CD4-positive, alpha-beta T cell treated with Interleukin-2 at 100 ng/mL for 4 hours (primary cell): ENCODE results near the gene MAPK8IP1.

ENCODE experiments used
- DNase-seq: peaks from one replicate; pipeline ENCODE4 v3.0.0-alpha.2; 2020; ENCODE audit warnings: low spot score

MAPK8IP1 gene

DNA sequence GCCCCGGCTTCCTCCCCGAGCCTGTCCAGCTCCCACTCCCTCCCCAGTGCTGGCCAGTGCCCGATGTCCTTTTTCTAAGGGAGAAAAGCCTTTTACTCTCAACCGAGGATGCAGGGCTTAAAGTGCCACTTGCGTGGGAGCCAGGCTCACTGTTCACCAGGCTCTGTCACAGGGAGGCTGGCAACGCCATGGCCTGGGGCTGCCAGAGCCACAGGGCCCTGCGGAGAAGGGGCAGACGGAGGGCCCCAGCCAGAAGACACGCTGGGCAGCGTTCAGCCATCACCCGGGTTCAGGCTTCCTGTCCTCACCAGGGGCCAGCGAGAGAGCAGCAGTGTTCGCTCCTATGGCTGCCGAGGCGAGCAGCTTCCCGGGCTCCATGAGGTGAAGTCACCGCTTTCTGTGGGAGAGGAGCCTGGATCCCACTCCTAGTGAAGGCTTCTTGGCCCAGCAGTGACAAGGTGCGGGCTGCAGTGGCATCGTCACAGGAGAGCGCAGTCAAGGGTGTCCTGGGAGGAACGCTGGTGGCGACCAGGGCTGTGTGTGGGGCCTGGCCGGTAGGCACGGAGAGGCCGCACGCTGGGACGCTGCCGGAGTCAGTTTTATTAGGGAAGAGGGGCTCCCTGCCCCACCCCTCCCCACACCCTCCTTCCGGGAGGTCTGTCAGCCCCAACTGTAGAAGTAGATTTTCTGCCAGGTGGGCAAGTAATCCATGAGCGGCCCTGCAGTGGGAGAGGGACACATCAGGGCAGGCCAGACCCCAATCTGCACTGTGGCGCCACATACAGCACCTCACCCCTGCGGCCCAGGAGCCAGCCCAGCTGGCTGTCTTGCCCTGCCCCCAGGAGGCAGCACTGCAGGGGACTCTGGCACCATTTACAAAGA is 24.4 kb downstream of the MAPK8IP1 start:
- DNase-seq: no peak

DNA sequence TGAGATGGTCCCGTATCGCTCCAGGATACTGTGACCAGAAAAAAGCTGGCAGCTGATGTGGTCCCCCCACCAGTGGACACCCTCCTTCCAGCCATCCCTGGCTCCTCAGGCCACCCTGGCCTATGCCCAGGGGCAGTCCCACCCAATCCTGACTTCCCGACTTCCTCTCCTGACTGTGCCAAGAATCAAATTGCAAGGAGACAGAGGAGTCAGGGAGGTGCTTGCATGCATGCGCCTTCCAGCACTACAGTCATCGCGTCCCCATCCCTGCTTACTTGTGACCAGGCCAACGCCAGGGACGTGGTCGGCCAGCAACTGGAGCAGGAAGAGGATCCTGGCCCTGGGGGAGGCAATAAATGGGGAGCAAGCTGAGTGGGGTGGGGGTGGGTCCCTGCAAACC is 25.2 kb downstream of the MAPK8IP1 start:
- DNase-seq: no peak

DNA sequence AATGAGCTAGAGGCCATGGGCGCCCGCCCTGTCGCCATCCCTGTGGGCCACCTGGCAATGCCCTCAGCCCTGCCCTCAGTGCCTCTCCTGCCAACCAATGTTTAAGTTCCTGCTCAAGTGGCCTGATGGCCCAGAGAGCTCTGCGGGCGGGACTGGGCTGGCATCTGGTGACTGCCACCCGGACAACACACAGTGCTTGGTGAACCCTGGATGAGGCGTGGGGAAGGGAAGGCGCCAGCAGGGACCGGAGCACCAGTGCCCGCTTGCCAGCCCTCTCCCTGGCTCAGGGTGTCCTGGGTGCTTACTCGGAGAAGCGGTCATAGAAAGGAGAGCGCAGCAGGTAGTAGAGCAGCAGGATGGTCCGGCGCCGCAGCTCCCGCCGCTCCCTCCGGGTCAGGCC is 28.1 kb downstream of the MAPK8IP1 start:
- DNase-seq: no peak

DNA sequence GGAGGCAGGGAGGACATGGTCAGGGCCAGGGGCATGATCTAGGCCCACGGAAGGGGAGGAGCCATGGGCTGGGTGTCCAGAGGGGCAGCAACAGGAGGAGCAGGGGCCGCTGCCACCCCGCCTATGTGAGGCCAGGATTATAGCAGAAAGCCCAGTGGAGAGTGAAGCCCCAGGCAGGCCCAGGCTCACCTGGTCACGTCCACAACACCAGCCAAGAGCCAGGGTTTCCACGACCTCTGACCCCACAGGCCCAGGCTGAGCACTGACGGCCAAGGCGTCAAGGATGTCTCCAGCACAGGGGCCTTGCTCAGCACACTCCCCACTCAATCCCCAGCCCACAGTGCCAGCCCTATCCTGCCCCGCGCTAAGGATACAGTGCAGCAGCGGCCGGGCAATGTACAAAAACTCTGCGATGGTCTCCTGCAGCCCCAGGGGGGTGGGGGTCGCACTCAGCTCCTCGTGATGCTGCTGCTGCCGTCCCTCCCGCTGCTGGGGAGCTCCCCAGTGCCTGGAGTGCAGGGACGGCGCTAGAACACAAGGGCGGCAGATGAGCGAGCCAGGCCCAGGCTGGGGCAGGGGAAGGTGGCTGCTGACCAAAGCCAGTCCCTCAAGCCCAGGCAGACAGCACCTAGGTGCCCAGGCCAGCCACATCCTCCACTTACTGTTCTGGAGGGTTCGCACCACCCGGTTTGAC is 28.6 kb downstream of the MAPK8IP1 start:
- no peak for DNase-seq

DNA sequence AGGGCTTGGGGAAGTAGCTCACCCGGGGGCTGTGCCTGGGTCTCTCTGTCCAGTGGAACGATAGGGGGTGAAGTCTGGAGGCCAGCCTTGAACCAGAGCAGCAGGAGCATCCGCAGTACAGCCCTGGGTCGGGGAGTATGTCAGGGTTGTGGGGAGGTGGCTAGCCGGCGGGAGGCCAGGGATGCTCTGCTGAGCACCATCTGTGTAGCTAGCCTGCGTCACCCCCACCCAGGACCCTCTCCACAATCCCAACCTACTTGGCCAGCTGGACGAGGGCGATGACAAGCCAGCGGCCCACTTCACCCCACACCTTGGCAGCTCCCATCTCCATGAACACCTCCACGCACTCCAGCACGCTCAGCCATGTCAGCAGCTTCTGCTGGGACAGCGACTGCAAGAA is 30.0 kb downstream of the MAPK8IP1 start:
- no peak for DNase-seq

DNA sequence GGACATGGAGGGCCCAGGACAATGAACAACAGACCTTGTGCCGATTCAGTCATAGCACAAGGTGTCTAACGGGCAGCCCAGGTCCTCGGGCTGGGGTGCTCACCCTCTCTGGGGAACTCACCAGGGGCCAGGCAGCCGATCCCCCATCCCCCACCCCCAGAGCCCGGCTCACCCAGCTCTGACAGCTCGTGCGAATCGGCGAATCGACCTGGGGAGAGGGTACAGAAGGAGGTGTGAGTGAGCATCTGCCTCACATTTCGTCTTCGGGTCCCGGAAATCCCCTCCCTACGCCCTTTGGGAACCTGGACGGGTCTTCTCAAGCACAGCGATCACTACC is 31.8 kb downstream of the MAPK8IP1 start:
- DNase-seq: peak; percentile 21

DNA sequence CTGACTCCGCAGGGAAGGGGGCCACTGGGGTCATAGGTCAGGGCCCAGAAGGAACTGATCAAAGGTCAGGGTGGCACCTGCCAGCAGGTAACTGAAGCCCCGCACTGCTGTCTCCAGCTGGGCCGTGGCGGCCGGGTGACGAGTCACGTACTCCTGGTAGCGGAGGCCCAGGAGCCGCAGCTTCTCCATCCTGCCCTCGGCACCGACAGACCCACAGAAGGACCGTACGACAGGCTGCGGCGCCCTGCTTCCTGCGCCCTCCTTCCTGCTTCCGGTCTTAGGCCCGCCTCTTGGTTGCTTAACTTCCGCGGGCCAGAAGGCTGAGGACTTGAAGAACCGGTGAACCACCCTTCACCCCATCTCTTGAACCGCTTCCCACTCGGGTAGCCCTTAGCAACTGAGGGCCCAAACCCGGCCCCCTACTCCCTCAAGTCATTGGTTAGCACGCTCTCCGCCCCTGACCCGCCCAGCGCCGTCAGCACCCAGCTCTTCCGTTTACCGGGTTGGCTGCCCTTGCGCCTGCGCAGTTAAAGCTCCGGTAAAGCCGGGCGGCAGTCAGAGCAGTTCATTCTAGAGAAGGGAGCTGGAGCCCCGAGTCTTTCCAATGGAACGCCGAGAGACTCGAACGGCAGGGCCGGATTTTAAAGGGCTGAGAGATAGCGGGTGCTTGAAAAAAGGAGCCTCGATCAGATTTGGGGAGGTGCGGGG is 32.3 kb downstream of the MAPK8IP1 start, which contains the start of gene PEX16:
TSS of gene PEX16 (minus strand) at position 255 of the 708 bp plus-strand sequence. CDS start at position 189, 66 bp downstream.
- DNase-seq: peak; percentile 98

DNA sequence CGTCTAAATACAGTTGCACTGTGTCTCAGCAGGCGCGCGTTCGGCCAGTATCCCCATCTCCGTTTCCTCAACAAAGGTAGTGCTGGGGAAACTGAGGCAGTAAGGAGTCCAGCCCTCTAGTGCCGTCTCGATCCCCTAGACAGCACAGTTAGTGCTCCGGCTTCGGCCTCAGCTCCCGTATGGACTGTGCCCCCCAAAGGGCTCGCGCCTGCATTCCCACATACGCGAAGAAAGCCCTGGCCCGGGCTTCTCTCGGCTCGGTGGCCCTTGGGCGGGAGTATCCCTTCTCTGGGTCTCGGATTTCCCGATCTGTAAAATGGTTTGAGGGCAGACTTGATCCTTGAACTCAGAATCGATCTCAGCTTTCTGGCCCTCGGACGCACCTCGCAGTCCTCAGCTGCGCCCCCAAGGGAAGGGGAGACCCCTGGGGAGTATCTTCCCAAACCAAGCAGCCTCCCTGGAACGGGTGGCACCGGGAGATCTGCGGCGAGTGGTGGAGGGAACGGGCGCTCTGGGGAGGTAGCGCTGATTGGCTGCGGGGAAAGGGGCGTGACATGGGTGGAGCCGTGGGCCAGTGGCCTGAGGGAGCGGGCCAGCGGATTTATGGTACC is 33.0 kb downstream of the MAPK8IP1 start:
- DNase-seq: peak; percentile 55

DNA sequence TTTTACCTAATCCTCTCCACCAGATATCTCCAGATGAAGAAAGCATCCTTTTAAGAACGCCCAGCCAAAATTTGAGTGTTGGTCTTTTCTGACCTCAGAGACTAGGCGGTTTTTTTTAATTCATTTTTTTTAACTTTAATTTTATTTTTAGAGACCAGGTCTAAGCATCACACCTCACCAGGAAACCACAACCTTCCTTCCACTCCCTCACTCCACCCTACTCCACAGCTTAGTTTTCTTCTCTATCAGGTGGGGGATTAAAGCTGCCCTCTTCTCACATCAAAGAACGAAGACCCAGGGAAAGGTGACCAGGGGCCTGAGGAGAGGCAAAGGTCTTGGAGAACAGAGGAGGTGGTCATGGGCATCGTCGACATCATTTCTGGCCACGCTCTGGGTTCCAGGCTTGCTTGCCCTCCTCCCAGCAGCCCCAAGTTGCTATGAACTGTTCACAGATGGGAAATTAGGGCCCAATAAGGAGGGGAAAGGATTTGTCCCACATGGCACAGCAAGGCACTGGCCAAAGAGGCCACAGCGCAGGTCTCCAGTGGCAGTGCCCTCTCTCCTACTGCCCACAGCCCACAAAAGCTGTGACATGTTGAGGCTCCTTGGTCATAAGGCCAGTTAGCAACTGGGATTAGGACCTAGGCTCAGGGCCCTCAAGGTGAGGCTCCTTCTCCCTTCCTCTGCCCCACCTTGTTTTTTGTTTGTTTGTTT is 33.7 kb downstream of the MAPK8IP1 start:
- DNase-seq: no peak

DNA sequence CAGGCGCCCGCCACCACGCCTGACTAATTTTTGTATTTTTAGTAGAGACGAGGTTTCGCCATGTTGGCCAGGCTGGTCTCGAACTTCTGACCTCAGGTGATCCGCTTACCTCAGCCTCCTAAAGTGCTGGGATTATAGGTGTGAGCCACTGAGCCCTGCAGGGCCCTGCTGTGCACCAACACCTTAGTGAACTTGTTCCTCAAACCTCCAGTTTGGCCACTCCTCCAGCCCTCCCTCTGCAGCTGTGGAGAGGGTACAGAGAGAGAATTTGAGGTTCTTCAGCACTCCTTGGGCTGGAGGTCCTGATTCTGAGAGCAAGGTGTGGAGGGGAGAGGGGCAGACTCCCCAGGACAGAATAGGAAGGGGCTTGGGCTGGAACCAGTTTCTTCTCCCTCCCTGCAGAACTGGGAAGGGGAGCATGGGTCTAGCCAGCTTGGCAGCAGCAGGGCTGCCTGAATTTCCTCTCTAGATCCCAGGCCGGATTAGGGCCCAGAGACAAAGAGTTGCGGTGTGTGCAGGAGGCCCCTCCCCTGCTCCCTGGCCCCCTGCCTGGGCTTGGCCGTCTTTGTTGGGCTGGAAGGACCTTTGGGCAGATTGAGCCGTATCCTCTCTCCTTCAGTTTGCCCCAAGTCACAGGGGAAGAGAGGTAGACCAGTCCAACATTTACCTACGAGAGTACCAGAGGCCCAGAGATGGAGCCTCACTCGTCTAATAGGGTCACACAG is 34.5 kb downstream of the MAPK8IP1 start:
- no peak for DNase-seq

DNA sequence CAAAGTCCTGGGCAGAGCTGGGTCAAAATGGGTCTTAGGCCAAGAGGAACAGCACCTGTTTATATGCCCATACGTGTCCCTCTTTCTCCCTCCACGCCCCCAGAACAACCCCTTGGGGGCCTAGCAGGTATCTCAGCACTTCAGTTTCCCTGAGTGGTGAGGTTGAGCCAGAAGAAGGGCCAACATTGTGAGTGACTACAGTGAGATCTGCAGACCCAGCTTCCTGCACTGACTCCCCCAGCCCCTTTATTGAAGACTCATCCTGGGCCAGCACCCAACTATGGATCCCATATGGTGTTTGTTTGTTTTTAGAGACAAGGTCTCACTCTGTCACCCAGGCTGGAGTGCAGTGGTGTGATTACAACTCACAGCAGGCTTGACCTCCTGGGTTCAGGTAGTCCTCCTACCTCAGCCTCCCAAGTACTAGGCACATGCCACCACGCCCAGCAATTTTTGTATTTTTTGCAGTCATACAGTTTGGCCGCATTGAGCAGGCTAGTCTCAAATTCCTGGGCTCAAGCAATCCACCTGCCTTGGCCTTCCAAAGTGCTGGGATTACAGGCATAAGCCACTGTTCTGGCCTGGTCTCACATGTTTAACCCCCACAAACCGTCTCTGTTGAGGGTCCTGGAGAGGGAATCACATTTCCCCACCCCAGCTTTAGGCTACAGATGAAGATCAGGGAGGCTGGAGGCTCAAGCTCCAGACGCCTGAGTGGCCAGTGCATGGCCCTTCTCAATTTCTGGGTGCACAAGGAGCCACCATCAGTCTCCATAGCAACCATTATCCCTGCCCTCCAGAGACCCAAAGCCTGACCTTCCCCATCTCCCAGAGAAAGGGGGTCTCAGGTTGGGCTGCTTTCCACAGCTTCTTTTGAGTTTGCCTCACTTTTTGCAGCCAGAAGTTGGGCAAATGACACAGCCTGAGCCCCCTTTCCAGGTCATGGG is 35.4 kb downstream of the MAPK8IP1 start:
- DNase-seq: no peak

DNA sequence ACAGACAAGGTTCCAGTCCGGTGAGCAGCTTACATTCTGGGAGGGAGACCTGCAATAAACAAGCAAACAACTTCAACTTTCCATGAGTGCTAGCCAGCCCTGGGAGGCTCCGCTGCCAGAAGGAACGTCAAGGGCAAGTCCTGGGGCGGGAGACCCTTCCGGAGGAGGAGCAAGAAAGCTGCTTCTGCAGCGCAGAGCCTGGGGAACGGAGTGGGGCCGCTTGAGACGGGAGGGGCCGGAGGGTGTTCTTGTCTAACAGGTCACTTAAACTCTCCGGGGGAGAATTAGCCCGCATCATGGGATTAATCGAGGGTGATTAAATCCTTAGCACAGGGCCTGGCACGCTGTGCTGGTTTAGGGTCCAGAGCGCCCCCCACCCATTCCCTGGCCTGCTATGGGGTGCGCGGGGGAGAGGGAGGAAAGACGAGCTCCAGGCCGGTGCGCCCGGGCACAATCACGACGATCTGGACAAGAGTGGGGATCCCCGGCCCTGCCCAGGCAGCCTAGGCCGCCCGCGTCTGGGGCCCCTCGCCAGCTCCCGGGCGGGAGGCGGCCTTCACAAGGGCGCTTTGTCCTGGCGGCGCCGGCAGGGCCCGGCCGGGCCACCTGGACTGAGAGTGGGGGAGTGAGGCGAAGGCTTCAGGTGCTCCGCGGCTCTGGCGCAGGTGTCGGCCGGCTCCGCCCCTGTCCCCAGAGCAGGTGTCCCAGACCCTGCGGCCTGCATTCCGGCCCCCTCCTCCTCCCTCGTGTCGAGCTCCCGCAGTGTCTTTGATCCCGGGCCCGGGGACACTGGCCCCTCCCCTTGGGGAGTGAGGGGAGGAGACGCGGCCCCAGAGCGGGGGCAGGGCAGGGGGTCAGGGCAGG is 36.3 kb downstream of the MAPK8IP1 start:
- no peak for DNase-seq

DNA sequence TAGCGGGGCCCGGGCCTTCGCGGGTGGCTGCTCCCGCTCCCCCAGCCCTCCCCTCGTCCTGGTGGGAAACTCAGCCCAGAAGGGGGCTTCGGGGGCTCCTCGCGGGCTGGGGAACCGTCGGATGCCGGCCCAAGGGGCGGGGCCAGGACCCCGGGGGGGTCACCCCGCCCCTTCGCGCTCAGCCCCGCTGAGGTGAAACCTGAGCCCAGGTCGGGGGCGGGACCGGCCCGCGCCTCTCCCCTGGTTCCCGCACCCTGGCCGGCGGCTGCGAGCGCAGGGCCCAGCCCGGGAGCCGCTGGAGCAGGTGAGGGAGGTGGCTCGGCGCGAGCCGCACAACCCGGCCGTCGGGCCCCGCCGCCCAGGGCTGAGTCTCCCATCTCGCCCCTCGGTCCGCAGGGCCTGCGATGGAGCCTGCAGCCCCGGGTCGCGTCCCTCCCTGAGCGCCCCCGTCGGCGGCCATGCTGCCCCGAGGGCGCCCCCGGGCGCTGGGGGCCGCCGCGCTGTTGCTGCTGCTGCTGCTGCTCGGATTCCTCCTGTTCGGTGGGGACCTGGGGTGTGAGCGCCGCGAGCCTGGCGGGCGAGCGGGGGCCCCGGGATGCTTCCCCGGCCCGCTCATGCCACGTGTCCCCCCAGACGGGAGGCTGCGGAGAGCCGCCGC is 37.1 kb downstream of the MAPK8IP1 start, which contains the start of gene LARGE2:
TSS of gene LARGE2 (plus strand) at position 232 of the 658 bp plus-strand sequence. CDS start at position 459, 227 bp downstream.
- no peak for DNase-seq

DNA sequence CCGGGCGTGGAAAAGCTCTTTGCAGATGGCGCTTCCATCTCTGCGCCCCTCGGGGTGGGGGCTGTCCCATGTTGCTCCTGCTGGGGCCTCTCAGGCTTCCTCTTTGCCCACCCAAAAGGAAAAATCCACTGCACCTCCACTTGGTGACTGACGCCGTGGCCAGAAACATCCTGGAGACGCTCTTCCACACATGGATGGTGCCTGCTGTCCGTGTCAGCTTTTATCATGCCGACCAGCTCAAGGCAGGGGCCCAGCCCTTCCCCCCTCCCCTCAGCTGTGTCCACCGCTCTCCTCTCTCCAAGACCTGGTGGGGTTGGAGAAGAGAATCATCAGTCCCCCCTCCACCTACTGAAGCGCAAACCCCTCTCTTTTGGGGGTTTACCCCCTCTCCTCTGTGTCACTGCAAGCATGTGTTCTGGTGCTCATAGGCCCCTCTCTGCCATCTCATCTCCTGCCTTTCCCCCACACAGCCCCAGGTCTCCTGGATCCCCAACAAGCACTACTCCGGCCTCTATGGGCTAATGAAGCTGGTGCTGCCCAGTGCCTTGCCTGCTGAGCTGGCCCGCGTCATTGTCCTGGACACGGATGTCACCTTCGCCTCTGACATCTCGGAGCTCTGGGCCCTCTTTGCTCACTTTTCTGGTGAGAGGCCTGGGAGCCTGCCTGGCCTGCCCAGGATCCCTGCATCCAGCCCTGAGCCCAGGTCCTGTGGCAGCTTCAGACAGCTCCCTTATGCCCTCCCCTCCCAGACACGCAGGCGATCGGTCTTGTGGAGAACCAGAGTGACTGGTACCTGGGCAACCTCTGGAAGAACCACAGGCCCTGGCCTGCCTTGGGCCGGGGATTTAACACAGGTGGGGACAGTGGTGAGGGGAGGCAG is 38.8 kb downstream of the MAPK8IP1 start:
- DNase-seq: no peak

DNA sequence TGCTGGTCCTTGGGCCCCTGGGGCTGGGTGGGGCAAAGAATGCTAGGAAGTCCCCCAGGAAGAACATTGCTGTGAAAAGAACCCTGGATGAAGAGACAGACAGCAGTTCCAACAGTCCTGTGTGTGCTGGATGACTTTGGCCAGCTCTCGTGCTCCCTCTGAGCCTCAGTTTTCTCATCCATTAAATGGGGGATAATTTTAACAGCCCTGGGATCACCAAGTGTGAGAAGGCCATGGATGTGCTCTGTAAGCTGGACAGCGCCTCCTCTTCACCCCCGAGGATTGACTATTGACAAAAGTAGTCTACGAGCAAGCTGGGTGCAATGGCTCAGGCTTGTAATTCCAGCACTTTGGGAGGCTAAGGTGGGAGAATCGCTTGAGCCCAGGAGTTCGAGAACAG is 39.5 kb downstream of the MAPK8IP1 start:
- no peak for DNase-seq

DNA sequence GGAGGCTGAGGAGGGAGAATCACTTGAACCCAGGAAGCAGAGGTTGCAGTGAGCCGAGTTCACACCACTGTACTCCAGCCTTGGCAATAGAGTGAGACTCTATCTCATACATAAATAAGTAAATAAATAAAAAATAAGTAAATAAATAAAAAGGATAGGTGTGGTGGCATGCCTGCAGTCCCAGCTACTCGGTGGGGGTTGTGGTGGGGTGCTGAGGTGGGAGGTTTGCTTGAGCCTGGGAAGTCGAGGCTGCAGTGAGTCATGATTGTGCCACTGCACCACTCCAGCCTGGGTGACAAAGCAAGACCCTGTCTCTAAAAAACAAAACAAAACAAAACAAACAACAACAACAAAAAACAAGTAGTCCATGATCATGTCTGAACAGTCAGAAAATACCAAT is 40.1 kb downstream of the MAPK8IP1 start:
- DNase-seq: no peak

DNA sequence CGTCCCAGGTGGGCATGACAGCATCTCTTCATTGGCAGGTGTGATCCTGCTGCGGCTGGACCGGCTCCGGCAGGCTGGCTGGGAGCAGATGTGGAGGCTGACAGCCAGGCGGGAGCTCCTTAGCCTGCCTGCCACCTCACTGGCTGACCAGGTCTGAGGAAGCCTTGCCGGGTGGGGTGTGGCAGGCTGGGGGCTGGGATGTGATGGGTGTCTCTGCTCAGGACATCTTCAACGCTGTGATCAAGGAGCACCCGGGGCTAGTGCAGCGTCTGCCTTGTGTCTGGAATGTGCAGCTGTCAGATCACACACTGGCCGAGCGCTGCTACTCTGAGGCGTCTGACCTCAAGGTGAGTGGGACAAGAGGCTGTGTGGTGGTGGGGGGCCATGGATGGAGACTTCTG is 40.5 kb downstream of the MAPK8IP1 start:
- DNase-seq: no peak
